Measurements from ENCODE around the gene CD109.

GRCh38 chr6:73746787-73747186 is 50.8 kb downstream of the CD109 start:
- TF ChIP-seq CTCF (IDR thresholded peaks at IDR 0.05): no peak
- TF ChIP-seq POLR2A (IDR thresholded peaks at IDR 0.05): no peak
